IPS-20b (cell line): ENCODE results near the gene ECE2.

ENCODE experiments used
- H3K27ac ChIP-seq: one replicate; pipeline ENCODE4 v1.5.1; 2013; ENCODE audit warnings: low read length
- H3K27me3 ChIP-seq: 2 replicates; pipeline ENCODE4 v1.6.1; 2013; ENCODE audit warnings: mild to moderate bottlenecking, low read length, inconsistent platforms; ENCODE audit not compliant: insufficient read depth
- H3K36me3 ChIP-seq: 2 replicates; pipeline ENCODE4 v1.6.1; 2013; ENCODE audit warnings: low read depth, mild to moderate bottlenecking, inconsistent platforms, low read length, moderate library complexity; ENCODE audit not compliant: insufficient read depth
- H3K4me1 ChIP-seq: 2 replicates; pipeline ENCODE4 v1.6.1; 2013; ENCODE audit warnings: mild to moderate bottlenecking, control low read depth, inconsistent platforms, low read length, moderate library complexity; ENCODE audit not compliant: insufficient read depth
- H3K4me3 ChIP-seq: 2 replicates; pipeline ENCODE4 v1.5.1; 2013; ENCODE audit warnings: mild to moderate bottlenecking, low read length, inconsistent platforms
- H3K9ac ChIP-seq: 2 replicates; pipeline ENCODE4 v1.6.1; 2013; ENCODE audit warnings: low read depth, mild to moderate bottlenecking, inconsistent platforms, low read length, moderate library complexity
- H3K9me3 ChIP-seq: 2 replicates; pipeline ENCODE4 v1.6.1; 2013; ENCODE audit warnings: mild to moderate bottlenecking, low read depth, low read length, inconsistent platforms; ENCODE audit not compliant: insufficient read depth

The ECE2 gene

DNA sequence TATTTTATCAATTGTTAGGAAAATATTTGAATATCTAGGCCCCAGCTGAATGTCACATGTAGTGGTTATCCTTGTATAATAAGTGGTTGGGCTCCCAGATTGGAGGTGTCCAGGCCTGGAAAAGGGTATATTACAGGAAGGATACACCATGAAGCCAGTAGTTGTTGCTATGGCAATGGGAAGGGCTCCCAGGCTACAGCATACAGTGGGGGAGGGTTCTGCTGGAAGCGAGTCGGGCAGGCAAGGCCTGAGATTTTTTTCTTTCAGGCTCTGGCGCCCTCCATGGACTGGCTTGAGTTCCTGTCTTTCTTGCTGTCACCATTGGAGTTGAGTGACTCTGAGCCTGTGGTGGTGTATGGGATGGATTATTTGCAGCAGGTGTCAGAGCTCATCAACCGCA, 8.9 kb downstream of the ECE2 start:
- Histone ChIP-seq H3K4me3 (no peak overlapping the region), H3K36me3 (no peaks in the 10 kb centered on the region), H3K4me1 (no peaks in the 10 kb centered on the region), H3K9me3 (no peaks in the 10 kb centered on the region), H3K27ac (no peak overlapping the region), H3K27me3 (peaks cover 7% of the 10 kb centered on the region; the same call in 1 of the 2 replicates), H3K9ac (no peak overlapping the region)

DNA sequence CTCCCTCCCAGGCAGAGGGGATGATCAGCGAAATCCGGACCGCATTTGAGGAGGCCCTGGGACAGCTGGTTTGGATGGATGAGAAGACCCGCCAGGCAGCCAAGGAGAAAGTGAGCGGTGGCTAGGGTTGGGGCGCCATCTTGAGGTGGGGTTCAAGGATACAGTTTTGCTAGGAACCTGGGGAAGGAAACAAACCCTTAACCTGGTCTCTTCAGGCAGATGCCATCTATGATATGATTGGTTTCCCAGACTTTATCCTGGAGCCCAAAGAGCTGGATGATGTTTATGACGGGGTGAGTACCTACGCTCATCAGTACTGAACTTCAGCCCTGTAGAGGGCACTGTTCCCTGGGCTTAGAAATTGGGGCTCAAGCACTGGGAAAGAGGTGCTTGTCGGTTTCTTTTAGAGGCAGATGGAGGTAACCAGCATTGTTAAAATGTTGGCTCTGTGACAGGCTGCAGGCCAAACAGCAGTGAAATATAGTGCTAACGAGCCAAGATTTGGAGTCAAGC, 13.7 kb downstream of the ECE2 start:
- Histone ChIP-seq H3K4me1 (no peaks in the 10 kb centered on the region), H3K9ac (no peak overlapping the region), H3K9me3 (no peaks in the 10 kb centered on the region), H3K27me3 (no peaks in the 10 kb centered on the region), H3K27ac (no peak overlapping the region), H3K36me3 (no peaks in the 10 kb centered on the region), H3K4me3 (no peak overlapping the region)

DNA sequence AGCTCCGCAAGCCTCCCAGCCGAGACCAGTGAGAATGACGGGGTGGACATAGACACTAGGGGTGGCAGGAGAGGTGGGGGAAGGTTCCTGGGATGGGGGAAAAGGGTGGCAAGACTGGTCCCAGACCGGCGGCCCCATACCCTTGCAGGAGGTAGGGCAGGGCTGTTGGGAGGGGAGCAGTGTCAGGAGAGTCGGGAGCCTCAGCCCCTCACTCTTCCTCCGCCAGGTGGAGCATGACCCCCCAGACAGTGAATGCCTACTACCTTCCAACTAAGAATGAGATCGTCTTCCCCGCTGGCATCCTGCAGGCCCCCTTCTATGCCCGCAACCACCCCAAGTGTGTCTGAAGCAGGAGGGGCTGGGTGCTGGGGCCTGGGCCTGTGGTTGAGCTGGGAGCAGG, 14.5 kb downstream of the ECE2 start:
- no peak overlapping the region for H3K9ac ChIP-seq
- H3K4me1 ChIP-seq: no peaks in the 10 kb centered on the region
- no peak overlapping the region for H3K4me3 ChIP-seq
- H3K27me3 ChIP-seq: no peaks in the 10 kb centered on the region
- H3K36me3 ChIP-seq: no peaks in the 10 kb centered on the region
- H3K27ac ChIP-seq: no peak overlapping the region
- no peaks in the 10 kb centered on the region for H3K9me3 ChIP-seq

DNA sequence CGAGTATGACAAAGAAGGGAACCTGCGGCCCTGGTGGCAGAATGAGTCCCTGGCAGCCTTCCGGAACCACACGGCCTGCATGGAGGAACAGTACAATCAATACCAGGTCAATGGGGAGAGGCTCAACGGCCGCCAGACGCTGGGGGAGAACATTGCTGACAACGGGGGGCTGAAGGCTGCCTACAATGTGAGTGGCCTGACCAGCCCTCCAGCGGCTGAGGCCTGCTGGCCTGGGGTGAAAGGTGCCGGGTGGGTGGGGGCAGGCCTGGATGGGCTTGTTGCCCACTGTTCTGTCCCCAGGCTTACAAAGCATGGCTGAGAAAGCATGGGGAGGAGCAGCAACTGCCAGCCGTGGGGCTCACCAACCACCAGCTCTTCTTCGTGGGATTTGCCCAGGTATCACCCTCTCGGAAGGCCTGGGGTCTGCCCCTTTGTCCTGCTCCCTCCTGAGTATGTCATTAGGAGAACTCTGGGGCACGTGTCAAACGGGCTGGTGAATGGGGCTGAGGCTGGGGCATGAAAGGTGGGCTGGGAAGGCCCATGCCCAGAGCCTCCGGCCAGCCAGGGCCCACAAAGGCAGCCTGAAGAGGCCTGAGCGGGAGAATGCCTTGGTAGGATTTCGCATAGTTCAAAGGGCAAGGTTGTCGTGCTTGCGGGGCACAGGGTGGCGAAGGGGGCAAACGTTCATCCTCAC, 15.4 kb downstream of the ECE2 start:
- Histone ChIP-seq H3K27me3 (no peaks in the 10 kb centered on the region), H3K4me1 (no peaks in the 10 kb centered on the region), H3K36me3 (no peaks in the 10 kb centered on the region), H3K9me3 (no peaks in the 10 kb centered on the region), H3K27ac (no peak overlapping the region), H3K9ac (no peak overlapping the region), H3K4me3 (no peak overlapping the region)

DNA sequence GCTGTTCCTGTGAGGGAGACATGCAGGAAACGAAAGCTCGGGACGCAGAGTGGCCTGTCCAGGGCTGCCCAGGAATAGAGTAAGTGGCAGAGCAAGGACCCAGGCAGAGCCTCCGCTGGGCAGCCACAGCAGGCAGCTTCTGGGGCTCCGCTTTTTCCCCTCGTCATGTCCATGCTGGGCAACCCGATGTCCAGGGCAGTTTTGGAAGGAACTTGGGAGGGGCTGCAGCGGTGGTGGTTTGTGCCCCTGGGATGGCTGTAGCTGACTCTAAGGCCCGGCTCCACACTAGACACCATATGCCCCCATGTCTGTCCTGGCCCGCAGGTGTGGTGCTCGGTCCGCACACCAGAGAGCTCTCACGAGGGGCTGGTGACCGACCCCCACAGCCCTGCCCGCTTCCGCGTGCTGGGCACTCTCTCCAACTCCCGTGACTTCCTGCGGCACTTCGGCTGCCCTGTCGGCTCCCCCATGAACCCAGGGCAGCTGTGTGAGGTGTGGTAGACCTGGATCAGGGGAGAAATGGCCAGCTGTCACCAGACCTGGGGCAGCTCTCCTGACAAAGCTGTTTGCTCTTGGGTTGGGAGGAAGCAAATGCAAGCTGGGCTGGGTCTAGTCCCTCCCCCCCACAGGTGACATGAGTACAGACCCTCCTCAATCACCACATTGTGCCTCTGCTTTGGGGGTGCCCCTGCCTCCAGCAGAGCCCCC, 16.1 kb downstream of the ECE2 start:
- Histone ChIP-seq H3K27ac (no peak overlapping the region), H3K4me3 (no peak overlapping the region), H3K36me3 (no peaks in the 10 kb centered on the region), H3K4me1 (no peaks in the 10 kb centered on the region), H3K27me3 (no peaks in the 10 kb centered on the region), H3K9me3 (no peaks in the 10 kb centered on the region), H3K9ac (no peak overlapping the region)

DNA sequence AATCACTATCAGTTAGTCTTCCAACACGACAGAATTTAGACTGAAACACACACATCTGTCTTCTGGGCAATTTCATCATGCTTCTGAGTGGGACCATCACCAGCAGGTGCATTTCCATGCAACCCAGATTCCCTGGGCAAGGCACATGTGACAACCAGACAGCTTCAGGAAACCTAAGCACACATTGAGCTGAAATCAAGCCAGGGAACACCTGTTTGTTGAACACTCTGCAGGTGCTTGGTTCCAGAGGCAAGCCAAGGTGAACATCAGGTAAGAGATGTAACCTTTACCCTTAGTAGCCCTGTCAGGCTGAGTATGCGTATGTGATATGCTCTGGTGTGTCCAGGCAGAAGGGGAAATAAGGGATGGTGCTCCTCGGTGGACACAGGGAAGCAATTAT, 19.9 kb downstream of the ECE2 start:
- Histone ChIP-seq H3K36me3 (peaks cover 9% of the 10 kb centered on the region), H3K4me3 (no peak overlapping the region), H3K27ac (no peak overlapping the region), H3K4me1 (no peaks in the 10 kb centered on the region), H3K27me3 (no peaks in the 10 kb centered on the region), H3K9me3 (no peaks in the 10 kb centered on the region), H3K9ac (no peak overlapping the region)

DNA sequence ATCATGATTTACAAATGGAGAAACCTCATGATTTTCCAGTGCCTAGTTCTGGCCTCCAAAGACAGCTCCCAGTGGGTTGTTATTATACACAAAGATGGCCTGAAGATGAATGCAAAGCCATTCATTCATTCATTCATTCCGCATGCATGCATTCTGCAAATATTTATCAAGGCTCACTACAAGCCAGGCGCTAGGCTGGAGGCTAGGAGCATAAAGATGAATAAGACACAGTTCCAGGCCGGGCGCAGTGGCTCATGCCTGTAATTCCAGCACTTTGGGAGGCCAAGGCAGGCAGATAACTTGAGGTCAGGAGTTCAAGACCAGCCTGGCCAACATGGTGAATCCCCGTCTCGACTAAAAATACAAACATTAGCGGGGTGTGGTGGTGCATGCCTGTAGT, 20.8 kb downstream of the ECE2 start:
- Histone ChIP-seq H3K9ac (no peak overlapping the region), H3K4me3 (no peak overlapping the region), H3K27ac (no peak overlapping the region), H3K36me3 (peaks cover 17% of the 10 kb centered on the region), H3K9me3 (no peaks in the 10 kb centered on the region), H3K4me1 (no peaks in the 10 kb centered on the region), H3K27me3 (no peaks in the 10 kb centered on the region)

DNA sequence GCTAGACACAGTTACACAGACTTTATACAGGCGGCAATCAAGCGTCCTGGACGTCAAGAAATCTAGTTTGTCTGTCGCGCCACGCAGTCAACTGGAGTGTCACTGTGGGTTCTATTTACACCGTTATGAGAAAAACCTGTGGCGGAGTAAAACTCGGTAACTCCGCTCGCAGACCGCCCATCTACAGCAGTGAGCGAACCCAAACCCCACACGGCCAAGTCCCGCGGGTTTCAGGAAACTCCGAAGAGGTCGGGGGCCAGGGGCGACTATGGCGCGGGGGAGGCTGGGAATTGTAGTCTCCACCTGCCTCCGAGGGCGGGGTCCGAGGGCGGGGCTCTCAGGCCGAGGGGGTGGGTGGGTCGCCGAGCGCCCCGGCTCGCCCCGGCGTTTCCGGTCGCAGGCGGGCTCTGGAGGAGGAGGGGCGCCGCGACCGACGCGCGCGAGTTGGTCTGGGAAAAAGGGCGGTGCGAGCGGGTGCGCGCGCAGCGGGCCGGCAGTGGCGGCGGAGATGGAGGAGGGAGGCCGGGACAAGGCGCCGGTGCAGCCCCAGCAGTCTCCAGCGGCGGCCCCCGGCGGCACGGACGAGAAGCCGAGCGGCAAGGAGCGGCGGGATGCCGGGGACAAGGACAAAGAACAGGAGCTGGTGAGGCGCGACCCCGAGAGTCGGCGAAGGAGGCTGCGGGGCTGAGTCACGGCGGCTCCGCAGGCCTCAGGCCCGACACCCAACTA, 23.1 kb downstream of the ECE2 start, which contains the start of gene PSMD2:
Gene PSMD2 (plus strand): TSS at position 483 of the 729 bp plus-strand sequence. CDS start 26 bp downstream, at position 509.
- Histone ChIP-seq H3K9me3 (no peaks in the 10 kb centered on the region), H3K4me3 (peak within 1 kb of the TSS; percentile 96), H3K4me1 (no peaks in the 10 kb centered on the region), H3K9ac (peak within 1 kb of the TSS; percentile 94), H3K27me3 (no peaks in the 10 kb centered on the region), H3K36me3 (peaks cover 41% of the 10 kb centered on the region), H3K27ac (peak within 1 kb of the TSS; percentile 30)

DNA sequence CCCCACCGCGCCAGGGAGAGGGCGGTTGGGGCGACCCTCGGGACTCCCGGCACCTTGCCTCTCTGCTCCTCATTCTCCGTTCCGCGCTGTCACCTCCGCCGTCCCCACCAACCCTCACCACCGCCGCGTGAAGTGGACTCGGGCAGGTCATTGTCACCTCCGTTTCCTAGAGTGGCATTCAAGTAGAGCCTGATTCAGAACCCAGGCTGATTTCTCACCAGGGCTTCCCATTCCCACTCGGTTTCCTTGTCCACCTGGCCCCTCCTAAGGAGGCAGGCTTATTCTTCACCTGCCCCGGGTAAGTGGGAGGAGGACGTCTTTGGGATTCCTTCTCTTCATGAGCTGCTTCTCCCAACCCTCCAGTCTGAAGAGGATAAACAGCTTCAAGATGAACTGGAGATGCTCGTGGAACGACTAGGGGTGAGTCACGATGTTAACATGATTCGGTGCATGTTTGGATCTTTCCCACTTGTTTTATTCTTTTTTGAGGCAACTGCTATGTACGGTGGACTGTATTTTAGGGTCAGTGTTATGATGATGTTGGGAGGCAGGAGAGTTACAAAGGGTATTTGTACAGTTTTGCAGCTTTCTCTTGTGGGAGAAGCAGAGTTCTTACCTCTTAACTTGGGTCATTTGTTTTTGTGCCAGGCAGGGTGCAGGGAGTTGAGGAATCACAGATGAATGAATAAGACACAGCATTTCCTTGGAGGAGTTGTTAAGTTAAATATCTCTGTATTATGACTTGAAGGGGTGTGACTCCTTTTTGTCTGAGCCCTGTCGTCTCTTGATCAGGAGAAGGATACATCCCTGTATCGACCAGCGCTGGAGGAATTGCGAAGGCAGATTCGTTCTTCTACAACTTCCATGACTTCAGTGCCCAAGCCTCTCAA, 23.9 kb downstream of the ECE2 start:
- H3K4me1 ChIP-seq: no peaks in the 10 kb centered on the region
- peaks cover 49% of the 10 kb centered on the region for H3K36me3 ChIP-seq
- H3K27me3 ChIP-seq: no peaks in the 10 kb centered on the region
- peak overlapping the region; percentile 94 for H3K9ac ChIP-seq
- H3K9me3 ChIP-seq: no peaks in the 10 kb centered on the region
- H3K27ac ChIP-seq: peak overlapping the region; percentile 30
- peak overlapping the region; percentile 96 for H3K4me3 ChIP-seq

DNA sequence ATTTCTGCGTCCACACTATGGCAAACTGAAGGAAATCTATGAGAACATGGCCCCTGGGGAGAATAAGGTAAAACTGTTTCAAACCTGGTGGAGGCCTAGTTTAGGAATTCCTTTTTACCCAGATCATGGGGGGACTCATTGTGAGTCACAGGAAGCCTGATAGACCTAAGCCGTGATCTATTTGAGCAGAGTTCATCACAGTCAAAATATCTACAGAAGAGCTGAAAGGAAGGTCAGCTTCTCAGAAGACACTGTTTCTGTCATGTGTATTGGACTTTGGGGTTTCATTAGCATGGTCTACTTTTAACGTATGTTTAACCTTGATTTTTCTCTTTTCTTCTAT, 24.5 kb downstream of the ECE2 start:
- Histone ChIP-seq H3K4me1 (no peaks in the 10 kb centered on the region), H3K27me3 (no peaks in the 10 kb centered on the region), H3K4me3 (peak overlapping the region; percentile 96), H3K27ac (no peak overlapping the region), H3K36me3 (peaks cover 55% of the 10 kb centered on the region), H3K9me3 (no peaks in the 10 kb centered on the region), H3K9ac (peak overlapping the region; percentile 94; the same call in 1 of the 2 replicates)

DNA sequence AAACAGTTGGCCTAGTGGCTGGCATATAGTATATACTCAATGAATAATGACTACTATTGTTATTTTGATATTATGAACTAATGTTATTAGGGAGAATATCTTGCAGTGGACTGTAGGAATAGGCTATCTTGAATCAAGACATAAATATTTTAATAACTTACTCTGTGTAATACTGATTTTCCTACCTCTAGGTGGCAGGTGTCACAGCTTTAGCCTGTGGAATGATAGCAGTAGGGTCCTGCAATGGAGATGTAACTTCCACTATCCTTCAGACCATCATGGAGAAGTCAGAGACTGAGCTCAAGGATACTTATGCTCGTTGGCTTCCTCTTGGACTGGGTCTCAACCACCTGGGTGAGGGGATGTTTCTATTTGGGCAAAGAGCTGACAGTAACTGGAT, 29.8 kb downstream of the ECE2 start:
- H3K4me3 ChIP-seq: no peak overlapping the region
- no peak overlapping the region for H3K9ac ChIP-seq
- no peaks in the 10 kb centered on the region for H3K4me1 ChIP-seq
- H3K27me3 ChIP-seq: no peaks in the 10 kb centered on the region
- H3K9me3 ChIP-seq: no peaks in the 10 kb centered on the region
- no peak overlapping the region for H3K27ac ChIP-seq
- H3K36me3 ChIP-seq: peaks cover 86% of the 10 kb centered on the region
